ENCODE data around the gene ATRIP.
"Not testable (repeated sequence)": the region's sequence is repeated elsewhere in the genome, so short reads cannot be mapped to it uniquely, and the experiment has no call there.

The ATRIP gene

DNA sequence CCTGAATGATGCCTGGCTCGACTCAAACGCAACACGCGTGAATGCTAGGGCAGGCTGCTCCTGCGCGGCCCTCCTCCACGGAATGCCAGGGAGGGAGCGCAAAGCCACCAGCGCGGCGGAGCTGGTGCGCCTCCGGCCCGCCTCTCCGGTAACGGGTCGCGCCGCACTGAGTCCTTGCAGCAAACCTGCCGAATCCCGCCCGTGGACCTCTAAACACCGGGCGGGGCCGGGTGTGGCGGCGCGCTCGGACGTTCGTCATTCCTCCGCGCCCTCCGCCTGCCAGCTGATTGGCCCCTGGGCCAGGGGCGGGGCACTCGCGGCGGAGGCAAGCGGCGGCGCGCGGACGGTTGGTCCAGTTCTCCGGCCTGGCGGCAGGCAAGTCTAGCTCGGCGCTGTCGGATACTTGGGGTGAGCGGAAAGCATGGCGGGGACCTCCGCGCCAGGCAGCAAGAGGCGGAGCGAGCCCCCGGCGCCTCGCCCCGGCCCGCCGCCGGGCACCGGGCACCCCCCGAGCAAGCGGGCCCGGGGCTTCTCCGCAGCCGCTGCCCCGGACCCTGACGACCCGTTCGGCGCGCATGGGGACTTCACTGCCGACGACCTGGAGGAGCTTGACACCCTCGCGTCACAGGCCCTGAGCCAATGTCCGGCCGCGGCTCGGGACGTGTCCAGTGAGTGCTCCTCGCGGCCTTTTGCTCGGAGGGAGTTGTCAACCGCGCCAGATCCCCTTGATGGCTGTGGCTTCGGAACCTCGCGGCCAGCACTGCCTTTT is at the start of gene ATRIP:
ATRIP (plus strand) TSS at position 313 of the 769 bp plus-strand sequence; CDS start at position 422, 109 bp downstream.
- TF ChIP-seq CTCF (IDR thresholded peaks at IDR 0.05; ENCODE audit: insufficient read depth, low read length, missing control alignments): no peak
- no peak for DNase-seq (ENCODE audit: low read depth, low spot score)
- POLR2A ChIA-PET: interaction anchor here (0.7 to 1.3 kb wide), 7 partner anchors 9 to 35 kb away, joined by 3 to 7 read pairs (median 3); no protein-coding TSS in a partner anchor
- H3K4me3 ChIP-seq (ENCODE audit: low read depth, low read length): peak within 1 kb of the TSS; percentile 97
- CTCF ChIA-PET: interaction anchor here (1.0 to 9.9 kb wide), 4 partner anchors 12 to 102 kb away, joined by 3 to 161 read pairs (median 16); no protein-coding TSS in a partner anchor

DNA sequence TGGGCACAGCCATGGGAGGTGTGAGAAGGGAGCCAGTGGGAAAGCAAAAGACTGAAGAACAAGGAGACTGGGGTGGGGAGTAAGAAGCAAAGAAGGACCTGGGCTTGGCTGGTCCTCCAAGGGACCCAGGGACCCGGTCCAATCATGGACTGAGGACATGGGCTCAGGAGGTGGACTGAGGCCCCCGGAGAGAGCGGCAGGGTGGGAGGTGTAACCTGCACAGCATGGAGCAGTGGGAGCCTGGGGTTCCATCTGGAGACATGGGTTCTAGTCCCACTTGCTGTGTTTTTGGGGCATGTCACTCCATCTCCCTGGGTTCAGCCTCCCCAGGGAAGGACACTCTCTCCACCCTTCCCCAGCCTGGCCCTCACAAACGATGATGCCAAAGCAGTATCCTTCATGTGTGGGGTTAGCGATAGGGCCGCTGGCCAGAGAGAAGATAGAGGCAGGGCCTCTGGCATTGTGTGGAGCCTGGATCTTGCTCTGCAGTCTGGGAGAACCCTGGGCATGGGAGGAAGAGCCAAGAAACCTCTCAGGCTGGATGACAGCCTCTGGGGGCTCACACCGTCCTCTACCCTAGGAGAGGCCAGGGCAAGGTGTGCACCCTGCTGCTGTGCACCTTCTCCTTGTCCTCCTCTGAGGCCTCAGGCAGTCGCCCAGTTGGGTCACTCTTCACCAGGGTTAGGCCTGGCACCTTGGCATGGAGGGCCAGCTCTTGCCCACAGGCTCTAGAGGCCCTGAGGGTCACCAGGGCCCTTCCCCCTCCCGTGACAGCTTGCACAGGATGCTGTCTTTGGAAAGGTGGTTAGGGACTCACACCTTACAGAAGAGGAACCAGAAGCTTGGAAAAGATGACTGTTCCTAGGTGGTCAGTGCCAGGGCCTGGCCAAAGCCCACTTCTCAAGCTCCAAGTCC is 48.5 kb upstream of the ATRIP start:
- no peak overlapping the region for H3K4me3 ChIP-seq (ENCODE audit: low read depth, low read length)
- ChIA-PET POLR2A (no interaction called here), CTCF (interaction anchor here (2.0 to 16.0 kb wide), 3 partner anchors 32 to 125 kb away, joined by 10 to 749 read pairs (median 48); partner anchors contain the start of genes CCDC51, PLXNB1 and TMA7)
- TF ChIP-seq CTCF (IDR thresholded peaks at IDR 0.05; ENCODE audit: insufficient read depth, low read length, missing control alignments): no peak
- DNase-seq (ENCODE audit: low read depth, low spot score): no peak

DNA sequence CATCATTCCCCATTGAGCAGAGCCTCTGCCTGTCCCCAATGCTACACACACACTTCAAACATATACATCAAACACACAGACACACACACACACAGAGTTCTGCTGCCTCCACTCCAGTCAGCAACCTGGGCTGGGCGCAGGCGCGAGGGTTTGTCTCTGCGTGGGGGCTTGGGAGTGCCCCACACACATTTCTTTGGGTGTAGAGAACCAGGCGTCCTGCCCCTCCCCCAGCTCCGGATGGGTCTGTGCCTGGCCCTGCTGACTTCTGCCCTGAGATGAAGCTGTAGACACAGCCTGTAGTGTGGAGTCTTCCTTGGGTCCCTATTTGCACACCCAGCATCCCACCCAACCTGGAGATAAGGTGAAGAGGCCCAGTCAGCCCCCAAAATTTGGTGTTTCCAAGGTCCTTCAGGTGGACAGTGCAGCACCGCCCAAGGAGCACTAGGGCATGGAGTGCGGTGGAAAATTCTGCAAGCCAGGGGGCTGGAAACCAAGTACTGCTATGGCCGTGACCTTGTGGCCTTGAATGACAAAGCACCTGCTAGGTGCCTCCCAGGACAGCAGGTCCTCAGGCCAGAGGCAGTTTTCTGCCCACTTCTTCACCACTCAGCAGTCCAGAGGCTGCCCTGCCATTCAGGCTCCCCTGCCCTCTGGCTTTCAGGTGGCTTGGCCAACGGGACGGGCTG is 47.7 kb upstream of the ATRIP start:
- CTCF ChIA-PET: interaction anchor here (0.8 to 16.0 kb wide), 8 partner anchors 9 to 153 kb away, joined by 3 to 749 read pairs (median 29); partner anchors contain the start of genes CCDC51, PLXNB1 and TMA7
- POLR2A ChIA-PET: no interaction called here

DNA sequence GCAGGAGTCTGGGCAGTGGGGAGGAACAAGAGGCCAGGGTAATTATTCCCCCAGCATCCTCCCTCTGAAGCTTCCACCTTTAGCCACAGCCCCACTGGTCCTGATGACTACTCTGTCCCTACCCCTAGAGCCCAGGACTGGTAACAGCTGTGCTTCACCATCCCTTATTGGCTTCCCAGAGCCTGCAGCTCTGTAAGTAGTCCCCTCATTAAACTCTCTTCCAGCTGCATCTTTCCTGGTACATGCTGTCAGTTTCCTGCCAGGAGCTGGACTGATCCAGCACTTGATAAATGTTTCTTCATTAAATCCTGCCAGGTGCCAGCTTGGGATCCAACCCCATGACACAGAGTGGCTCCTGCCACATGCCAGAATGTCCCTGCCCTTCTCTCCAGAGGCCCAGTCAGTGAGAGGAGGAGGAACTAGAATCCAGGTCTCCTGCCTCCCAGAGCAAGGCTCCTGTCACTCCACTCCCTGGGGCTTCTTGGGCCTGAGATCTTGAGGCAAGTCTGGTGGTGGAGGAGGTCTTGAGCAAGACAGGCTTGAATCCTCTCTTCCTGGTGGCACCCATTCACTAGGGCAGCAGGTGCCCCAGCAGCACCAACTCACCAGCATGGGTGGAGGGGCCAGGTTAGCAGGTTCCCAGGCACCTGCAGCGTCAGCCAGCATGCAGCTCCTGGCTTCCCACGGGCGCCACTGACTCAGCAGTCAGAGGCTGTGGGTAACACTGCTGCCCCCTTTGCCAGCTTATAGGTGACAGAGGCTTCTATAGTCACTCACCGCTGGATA is 47.0 kb upstream of the ATRIP start:
- no peak for TF ChIP-seq CTCF (IDR thresholded peaks at IDR 0.05; ENCODE audit: insufficient read depth, low read length, missing control alignments)
- ChIA-PET CTCF (interaction anchor here (0.8 to 16.0 kb wide), 20 partner anchors 10 to 342 kb away, joined by 3 to 749 read pairs (median 9); partner anchors contain the start of genes CCDC51, PLXNB1 and TMA7), POLR2A (no interaction called here)
- no peak for DNase-seq (ENCODE audit: low read depth, low spot score)
- H3K4me3 ChIP-seq (ENCODE audit: low read depth, low read length): no peak overlapping the region

More for the DNA sequence above, 47.7 kb upstream of the ATRIP start:
- H3K4me3 ChIP-seq (ENCODE audit: low read depth, low read length): no peak overlapping the region
- DNase-seq (ENCODE audit: low read depth, low spot score): no peak
- TF ChIP-seq CTCF (IDR thresholded peaks at IDR 0.05; ENCODE audit: insufficient read depth, low read length, missing control alignments): no peak

DNA sequence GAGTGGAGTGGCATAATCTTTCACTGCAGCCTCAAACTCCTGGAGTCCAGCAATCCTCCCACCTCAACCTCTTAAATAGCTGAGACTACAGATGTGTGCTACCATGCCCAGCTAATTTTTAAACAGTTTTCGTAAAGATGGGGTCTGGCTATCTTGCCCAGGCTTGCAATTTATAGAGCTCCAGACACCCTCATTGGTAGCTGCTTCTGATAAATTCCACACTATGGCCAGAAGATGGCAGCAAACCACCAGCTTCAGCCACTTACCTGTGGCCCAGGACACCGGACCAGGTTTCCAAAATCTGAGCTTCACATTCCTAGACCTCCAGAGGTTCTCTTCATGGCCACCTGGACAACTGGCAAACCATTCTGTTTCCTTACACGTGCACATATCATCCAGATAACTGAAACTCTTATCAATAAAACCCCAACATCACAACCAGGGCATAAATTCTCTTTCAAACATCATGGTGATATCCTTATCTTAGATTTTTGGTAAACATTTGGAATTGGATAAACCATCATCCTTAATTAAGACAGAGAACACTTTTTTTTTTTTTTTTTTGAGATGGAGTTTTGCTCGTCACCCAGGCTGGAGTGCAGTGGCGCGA is 45.6 kb upstream of the ATRIP start:
- H3K4me3 ChIP-seq (ENCODE audit: low read depth, low read length): no peak overlapping the region
- DNase-seq (ENCODE audit: low read depth, low spot score): no peak
- POLR2A ChIA-PET: interaction anchor here (1.1 to 2.1 kb wide), 2 partner anchors 36 to 39 kb away, joined by 4 to 10 read pairs; partner anchors contain the start of genes CCDC51 and TMA7
- CTCF ChIA-PET: interaction anchor here (0.5 to 16.0 kb wide), 62 partner anchors 8 to 340 kb away, joined by 3 to 749 read pairs (median 4); partner anchors contain the start of genes ATRIP, CCDC51, FBXW12 and NME6
- TF ChIP-seq CTCF (IDR thresholded peaks at IDR 0.05; ENCODE audit: insufficient read depth, low read length, missing control alignments): peak; percentile 64

- H3K4me3 ChIP-seq (ENCODE audit: low read depth, low read length); DNase-seq (ENCODE audit: low read depth, low spot score): not testable (repeated sequence)
- POLR2A ChIA-PET: interaction anchor here (2.1 kb wide), 1 partner anchor 35 kb away, joined by 10 read pairs; no protein-coding TSS in a partner anchor
- CTCF ChIA-PET: interaction anchor here (0.6 to 16.0 kb wide), 49 partner anchors 8 to 340 kb away, joined by 3 to 749 read pairs (median 5); partner anchors contain the start of genes CCDC51, FBXW12, NME6 and PLXNB1
Observed at GRCh38 chr3:48401434-48401901, 45.1 kb upstream of the ATRIP start.
